ENCODE data around the gene NFIB. TPM values are rescaled to one million over a fixed set of nuclear protein-coding genes. Genes with fewer than 3 reads are reported as not detected.

The NFIB gene
- polyA plus RNA-seq, 2 of the 4 experiments (the other 2 are of a cell fraction) = 10.7 to 21.7 TPM

DNA sequence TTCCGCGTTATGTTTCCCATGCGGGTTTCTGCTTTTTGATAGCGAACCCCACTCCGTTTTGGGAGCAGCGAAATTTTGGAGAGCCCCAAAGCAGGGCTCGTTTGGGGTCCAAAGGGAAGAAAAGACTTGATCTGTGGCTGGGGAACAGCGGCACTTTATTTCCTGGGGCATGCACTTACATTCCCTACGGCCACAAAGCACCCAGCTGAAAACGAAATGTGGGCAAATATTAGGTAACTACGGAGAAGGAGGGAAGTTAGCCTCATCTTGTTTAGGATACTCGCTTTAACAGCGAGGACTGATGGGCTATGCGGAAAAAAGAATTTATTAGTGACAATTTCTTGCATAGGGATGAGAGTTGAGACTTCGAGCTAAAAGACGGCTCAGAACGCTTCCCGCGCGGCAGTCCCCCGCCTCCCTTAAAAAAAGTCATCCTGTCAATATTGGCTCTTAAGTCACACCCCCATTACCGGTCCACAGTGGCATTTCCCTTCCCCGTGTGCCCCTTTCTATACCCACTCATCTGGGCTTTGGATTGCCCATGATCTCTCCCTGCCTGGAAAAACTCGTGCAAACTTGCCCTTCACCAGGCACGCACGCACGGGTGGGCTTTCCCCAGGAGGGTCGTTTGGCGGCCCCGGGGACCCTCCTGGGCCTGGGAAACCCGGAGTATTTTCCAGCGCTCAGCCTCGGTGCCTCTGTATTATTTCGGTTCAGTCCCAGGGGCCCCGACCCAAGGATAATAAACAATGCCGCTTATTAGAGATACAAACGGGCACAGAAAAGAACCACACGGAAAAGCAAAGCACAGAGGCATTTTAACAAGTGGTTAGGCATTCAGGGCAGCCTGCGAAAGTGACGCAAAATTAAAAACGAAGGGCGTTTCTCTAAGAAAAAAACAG lies 35.8 kb upstream of the NFIB start:
- 87% methylated on average over 42 of the region's 42 CpGs for WGBS (ENCODE audit: missing lambda C conversion rate)
- FAIRE-seq = no peak
- no peak for TF ChIP-seq PBX3 (IDR thresholded peaks at IDR 0.05)
- no peak for TF ChIP-seq RCOR1 (IDR thresholded peaks at IDR 0.05; ENCODE audit: low read depth, low read length)
- TF ChIP-seq PHF8 (IDR thresholded peaks at IDR 0.05; ENCODE audit: borderline replicate concordance, low read depth) = no peak
- TF ChIP-seq HOXA7 (CRISPR knock-in tag; IDR thresholded peaks at IDR 0.05) = no peak
- no peak for TF ChIP-seq CHD4 (IDR thresholded peaks at IDR 0.05; ENCODE audit: borderline replicate concordance)
- TF ChIP-seq HDAC2 (IDR thresholded peaks at IDR 0.05) = no peak
- TF ChIP-seq JUN (IDR thresholded peaks at IDR 0.05) = no peak
- no peaks in the 10 kb centered on the region for H3K9me3 ChIP-seq
- no peak overlapping the region for H3K4me2 ChIP-seq
- no peak for ATAC-seq
- H3K27ac ChIP-seq = no peak overlapping the region
- POLR2A ChIA-PET = no interaction called here
- H3K4me1 ChIP-seq = peaks cover 4% of the 10 kb centered on the region; the same call in 1 of the 3 replicates
- CTCF ChIA-PET = interaction anchor here (1.0 to 5.3 kb wide), 6 partner anchors 23 to 998 kb away, joined by 3 to 67 read pairs (median 5); no protein-coding TSS in a partner anchor
- no peak overlapping the region for H3K4me3 ChIP-seq
- DNase-seq (ENCODE audit: low read depth in 1 of 2, low spot score in 1 of 2) = no peak

DNA sequence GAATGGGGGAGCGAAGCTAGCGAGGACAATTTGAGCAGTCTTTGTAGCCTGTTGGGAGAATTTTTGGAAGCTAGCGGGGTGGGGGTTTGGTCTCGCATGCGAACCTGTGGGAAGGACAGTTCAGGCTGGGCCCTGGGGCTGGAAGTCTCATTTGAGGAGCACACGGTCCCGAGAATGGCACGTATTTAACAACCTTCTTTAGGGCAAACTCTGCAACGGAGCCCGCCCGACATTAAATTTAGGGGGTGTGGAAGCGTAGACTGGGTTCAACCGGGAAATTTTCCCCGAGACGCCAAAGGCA lies 35.2 kb upstream of the NFIB start:
- TF ChIP-seq E2F6 (IDR thresholded peaks at IDR 0.05; ENCODE audit: borderline replicate concordance, low read depth) (no peak), CHD2 (IDR thresholded peaks at IDR 0.05; ENCODE audit: low read length, partially characterized antibody) (no peak), HDAC2 (IDR thresholded peaks at IDR 0.05) (no peak), GATA3 (IDR thresholded peaks at IDR 0.05; ENCODE audit: borderline replicate concordance) (no peak), EP300 (IDR thresholded peaks at IDR 0.05) (no peak), RFX5 (IDR thresholded peaks at IDR 0.05) (no peak), NR3C1 (IDR thresholded peaks at IDR 0.05) (no peak), POLR2AphosphoS2 (conservative IDR thresholded peaks at IDR 0.05; ENCODE audit: low read length) (no peak), MAZ (IDR thresholded peaks at IDR 0.05; ENCODE audit: borderline replicate concordance, low read depth, low read length) (no peak), SMC3 (IDR thresholded peaks at IDR 0.05) (no peak), KDM1A (IDR thresholded peaks at IDR 0.05; ENCODE audit: low read depth) (no peak), FOXS1 (CRISPR knock-in tag; IDR thresholded peaks at IDR 0.05) (no peak), HOXB5 (CRISPR knock-in tag; IDR thresholded peaks at IDR 0.05) (no peak), MAFK (IDR thresholded peaks at IDR 0.05; ENCODE audit: partially characterized antibody) (no peak), HOXA7 (CRISPR knock-in tag; IDR thresholded peaks at IDR 0.05) (no peak)
- TF ChIP-seq, protein P1, sequence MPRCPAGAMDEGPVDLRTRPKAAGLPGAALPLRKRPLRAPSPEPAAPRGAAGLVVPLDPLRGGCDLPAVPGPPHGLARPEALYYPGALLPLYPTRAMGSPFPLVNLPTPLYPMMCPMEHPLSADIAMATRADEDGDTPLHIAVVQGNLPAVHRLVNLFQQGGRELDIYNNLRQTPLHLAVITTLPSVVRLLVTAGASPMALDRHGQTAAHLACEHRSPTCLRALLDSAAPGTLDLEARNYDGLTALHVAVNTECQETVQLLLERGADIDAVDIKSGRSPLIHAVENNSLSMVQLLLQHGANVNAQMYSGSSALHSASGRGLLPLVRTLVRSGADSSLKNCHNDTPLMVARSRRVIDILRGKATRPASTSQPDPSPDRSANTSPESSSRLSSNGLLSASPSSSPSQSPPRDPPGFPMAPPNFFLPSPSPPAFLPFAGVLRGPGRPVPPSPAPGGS (IDR thresholded peaks at IDR 0.05) = no peak
- POLR2A ChIA-PET = interaction anchor here (2.9 kb wide), 1 partner anchor 35 kb away, joined by 11 read pairs; the partner anchor contains the start of gene NFIB
- peaks cover 9% of the 10 kb centered on the region; the same call in 1 of the 3 replicates for H3K4me1 ChIP-seq
- H3K4me2 ChIP-seq = no peak overlapping the region
- no peak for FAIRE-seq
- WGBS (ENCODE audit: missing lambda C conversion rate) = 95% methylated on average over 15 of the region's 15 CpGs
- H3K9me3 ChIP-seq = no peaks in the 10 kb centered on the region
- CTCF ChIA-PET = interaction anchor here (1.0 to 2.5 kb wide), 6 partner anchors 23 to 997 kb away, joined by 3 to 6 read pairs (median 4); no protein-coding TSS in a partner anchor
- ATAC-seq = no peak
- no peak overlapping the region; the same call in 2 of the 3 replicates for H3K4me3 ChIP-seq
- no peak overlapping the region for H3K27ac ChIP-seq
- no peak for DNase-seq (ENCODE audit: low read depth in 1 of 2, low spot score in 1 of 2)

Measured in A549 (cell line).